NT2/D1 (cell line): ENCODE measurements around the gene KANSL1.

ENCODE experiments used
- DNase-seq: peaks from one replicate; pipeline ENCODE4 v3.0.0-alpha.2; 2011; ENCODE audit warnings: low read depth, low spot score
- H3K27me3 ChIP-seq: 2 replicates; pipeline ENCODE4 v1.6.0; 2011; ENCODE audit warnings: mild to moderate bottlenecking; ENCODE audit not compliant: insufficient read length, insufficient read depth
- H3K36me3 ChIP-seq: 2 replicates; pipeline ENCODE4 v1.6.1; 2011; ENCODE audit warnings: mild to moderate bottlenecking, low read length, mixed read lengths; ENCODE audit not compliant: insufficient read depth, insufficient read length
- H3K4me1 ChIP-seq: 2 replicates; pipeline ENCODE4 v1.5.1; 2011; ENCODE audit not compliant: insufficient read depth, insufficient read length
- H3K4me3 ChIP-seq: 2 replicates; pipeline ENCODE4 v1.5.1; 2011; ENCODE audit warnings: low read depth; ENCODE audit not compliant: insufficient read length
- H3K9ac ChIP-seq: 2 replicates; pipeline ENCODE4 v1.6.0; 2011; ENCODE audit warnings: low read depth; ENCODE audit not compliant: insufficient read length
- H3K9me3 ChIP-seq: 2 replicates; pipeline ENCODE4 v1.5.1; 2011; ENCODE audit warnings: mild to moderate bottlenecking, low read length; ENCODE audit not compliant: insufficient read depth
- SUZ12 ChIP-seq: IDR thresholded peaks from 2 replicates; pipeline ENCODE4 v1.6.1; 2011; ENCODE audit not compliant: insufficient read length, insufficient read depth; ENCODE audit errors: extremely low read depth
- YY1 ChIP-seq: IDR thresholded peaks from 2 replicates; pipeline ENCODE4 v1.6.1; 2011; ENCODE audit not compliant: insufficient read length, insufficient read depth
- ZNF274 ChIP-seq: IDR thresholded peaks from 2 replicates; pipeline ENCODE4 v1.6.1; 2011; ENCODE audit warnings: mild to moderate bottlenecking, low read depth, low read length

KANSL1 gene

DNA sequence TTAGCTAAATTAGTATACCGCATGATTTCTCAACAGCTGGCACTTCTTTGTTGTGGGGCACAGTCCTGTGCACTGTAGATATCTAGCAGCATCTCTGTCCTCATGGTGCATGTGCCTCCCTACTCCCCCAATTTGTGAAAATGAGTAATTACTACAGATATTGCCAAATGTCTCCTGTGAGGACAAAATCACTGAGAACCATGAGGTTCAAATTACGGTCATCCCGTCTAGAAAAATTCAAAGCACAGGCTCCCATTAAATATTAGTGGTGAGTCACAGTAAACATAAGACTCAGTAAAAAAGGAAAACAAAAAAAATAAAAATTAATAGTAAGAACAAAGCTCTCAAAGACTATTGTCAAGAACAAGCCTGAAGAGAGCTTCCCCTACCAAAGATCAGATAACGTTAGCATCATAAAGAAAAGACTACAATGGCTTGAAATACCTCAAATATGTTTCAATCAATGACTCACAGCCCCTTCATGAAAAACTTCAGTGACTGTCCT is 136.4 kb downstream of the KANSL1 start:
- DNase-seq, result no peak
- peaks cover 21% of the 10 kb centered on the region for H3K36me3 ChIP-seq
- no peak overlapping the region for H3K4me3 ChIP-seq
- no peaks in the 10 kb centered on the region for H3K9me3 ChIP-seq
- H3K27me3 ChIP-seq, result no peaks in the 10 kb centered on the region
- H3K9ac ChIP-seq, result no peak overlapping the region
- no peak for TF ChIP-seq SUZ12
- H3K4me1 ChIP-seq, result no peaks in the 10 kb centered on the region

GRCh38 chr17:46053911-46054534 is 139.2 kb downstream of the KANSL1 start:
- Histone ChIP-seq H3K4me3 (no peak overlapping the region), H3K9me3 (no peaks in the 10 kb centered on the region), H3K9ac (no peak overlapping the region), H3K4me1 (no peaks in the 10 kb centered on the region), H3K36me3 (peaks cover 34% of the 10 kb centered on the region), H3K27me3 (no peaks in the 10 kb centered on the region)
- no peak for DNase-seq
- TF ChIP-seq YY1 (no peak), SUZ12 (no peak), ZNF274 (no peak)

DNA sequence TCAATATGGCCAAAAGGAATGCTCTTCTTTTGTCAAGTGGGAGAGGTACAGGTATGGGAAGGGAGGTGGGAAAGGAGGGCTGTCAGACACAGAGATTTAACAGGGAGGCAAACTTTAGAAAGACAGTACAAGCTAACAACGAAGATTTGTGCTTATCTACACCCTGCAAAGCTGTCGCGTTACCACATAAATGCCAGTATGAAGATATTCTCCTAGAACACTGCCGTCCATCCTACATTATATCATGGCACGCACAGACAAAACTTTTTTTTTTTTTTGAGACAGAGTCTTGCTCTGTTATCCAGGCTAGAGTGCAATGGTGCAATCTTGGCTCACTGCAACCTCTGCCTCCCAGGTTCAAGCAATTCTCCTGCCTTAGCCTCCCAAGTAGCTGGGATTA is 143.6 kb downstream of the KANSL1 start:
- TF ChIP-seq SUZ12 (no peak), ZNF274 (no peak), YY1 (no peak)

DNA sequence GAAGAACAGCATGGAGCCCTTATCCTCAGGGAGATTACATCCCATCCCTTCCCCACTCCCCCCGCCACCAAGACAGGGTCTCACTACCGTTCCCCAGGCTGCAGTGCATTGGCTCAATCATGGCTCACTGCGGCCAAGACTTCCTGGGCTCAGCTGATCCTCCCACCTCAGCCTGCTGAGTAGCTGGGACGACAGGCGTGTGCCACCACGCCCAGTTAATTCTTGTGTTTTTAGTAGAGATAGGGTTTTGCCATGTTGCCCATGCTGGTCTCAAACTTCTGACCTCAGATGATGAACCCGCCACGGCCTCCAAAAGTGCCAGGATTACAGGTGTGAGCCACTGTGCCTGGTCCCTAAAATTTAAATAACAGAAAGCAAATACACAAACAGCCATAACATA is 145.4 kb downstream of the KANSL1 start:
- DNase-seq, result no peak
- Histone ChIP-seq H3K36me3 (peaks cover 81% of the 10 kb centered on the region), H3K9ac (no peak overlapping the region), H3K27me3 (no peaks in the 10 kb centered on the region), H3K4me3 (no peak overlapping the region), H3K4me1 (no peaks in the 10 kb centered on the region), H3K9me3 (no peaks in the 10 kb centered on the region)
- TF ChIP-seq ZNF274, result no peak

More for the DNA sequence above, 143.6 kb downstream of the KANSL1 start:
- H3K4me3 ChIP-seq, result no peak overlapping the region
- peaks cover 66% of the 10 kb centered on the region for H3K36me3 ChIP-seq
- no peaks in the 10 kb centered on the region for H3K27me3 ChIP-seq
- H3K9ac ChIP-seq, result no peak overlapping the region
- no peak for DNase-seq
- no peaks in the 10 kb centered on the region for H3K4me1 ChIP-seq
- H3K9me3 ChIP-seq, result no peaks in the 10 kb centered on the region

- no peak overlapping the region for H3K9ac ChIP-seq
- H3K4me3 ChIP-seq, result no peak overlapping the region
- H3K9me3 ChIP-seq, result no peaks in the 10 kb centered on the region
- H3K4me1 ChIP-seq, result no peaks in the 10 kb centered on the region
- no peaks in the 10 kb centered on the region for H3K27me3 ChIP-seq
- no peak for TF ChIP-seq ZNF274
- no peak for TF ChIP-seq YY1
- DNase-seq, result no peak
- peaks cover 85% of the 10 kb centered on the region for H3K36me3 ChIP-seq
These were observed 145.8 kb downstream of the KANSL1 start for GRCh38 chr17:46047398-46047797.

- Histone ChIP-seq H3K4me3 (no peak overlapping the region), H3K27me3 (no peaks in the 10 kb centered on the region), H3K9ac (no peak overlapping the region), H3K36me3 (peaks cover 84% of the 10 kb centered on the region), H3K9me3 (no peaks in the 10 kb centered on the region), H3K4me1 (no peaks in the 10 kb centered on the region)
- TF ChIP-seq ZNF274 (no peak), SUZ12 (no peak), YY1 (no peak)
- DNase-seq, result no peak
These were observed 146.3 kb downstream of the KANSL1 start for GRCh38 chr17:46046957-46047356.

- Histone ChIP-seq H3K9ac (no peak overlapping the region), H3K4me3 (no peak overlapping the region), H3K27me3 (no peaks in the 10 kb centered on the region), H3K4me1 (no peaks in the 10 kb centered on the region), H3K36me3 (peaks cover 87% of the 10 kb centered on the region), H3K9me3 (no peaks in the 10 kb centered on the region)
- TF ChIP-seq YY1, result no peak
- TF ChIP-seq SUZ12, result no peak
- no peak for TF ChIP-seq ZNF274
- DNase-seq, result no peak
These were observed 147.6 kb downstream of the KANSL1 start for GRCh38 chr17:46045639-46046038.

GRCh38 chr17:46044989-46045388 is 148.2 kb downstream of the KANSL1 start:
- DNase-seq, result no peak
- no peaks in the 10 kb centered on the region for H3K27me3 ChIP-seq
- H3K9ac ChIP-seq, result no peak overlapping the region
- no peak for TF ChIP-seq ZNF274
- no peak for TF ChIP-seq YY1
- TF ChIP-seq SUZ12, result no peak
- no peaks in the 10 kb centered on the region for H3K9me3 ChIP-seq
- no peaks in the 10 kb centered on the region for H3K4me1 ChIP-seq
- H3K36me3 ChIP-seq, result peaks cover 84% of the 10 kb centered on the region
- no peak overlapping the region for H3K4me3 ChIP-seq
